ENCODE measurements around the gene SH3PXD2A.
A peak's percentile ranks its signal among the peaks of the same experiment; 100 is the strongest.

SH3PXD2A gene

GRCh38 chr10:103701380-103702222 is 153.8 kb downstream of the SH3PXD2A start:
- CTCF ChIA-PET, result interaction anchor here (2.6 kb wide), 1 partner anchor 11 kb away, joined by 22 read pairs; no protein-coding TSS in a partner anchor
- Histone ChIP-seq H3K27ac (ENCODE audit: insufficient read depth in 1 of 2, low read depth in 1 of 2, low read length in 2 of 2, poor library complexity in 1 of 2, severe bottlenecking in 2 of 2) (no peak overlapping the region), H3K36me3 (ENCODE audit: control insufficient read depth in 4 of 4, insufficient read depth in 4 of 4, low read length in 3 of 4) (no peaks in the 10 kb centered on the region), H3K9me3 (ENCODE audit: control extremely low read depth in 1 of 5, control insufficient read depth in 4 of 5, insufficient read depth in 2 of 5, low read depth in 1 of 5, low read length in 4 of 5) (no peaks in the 10 kb centered on the region), H3K27me3 (replicated peaks in 2 of 5; ENCODE audit: control insufficient read depth in 4 of 5, insufficient read depth in 5 of 5, low read length in 4 of 5) (no peaks in the 10 kb centered on the region), H3K4me3 (ENCODE audit: control insufficient read depth in 1 of 7, extremely low read depth in 1 of 7, insufficient read depth in 4 of 7, low read depth in 2 of 7, low read length in 6 of 7) (no peak overlapping the region), H3K4me1 (ENCODE audit: control extremely low read depth in 1 of 4, control insufficient read depth in 4 of 4, insufficient read depth in 4 of 4, low read length in 3 of 4) (peaks cover 0 to 6% (median 4%) of the 10 kb centered on the region in 4 experiments)
- no peak for DNase-seq
- POLR2A ChIA-PET, result no interaction called here
- 36% methylated on average over 1 of the region's 1 CpG for WGBS (ENCODE audit: insufficient coverage)

DNA sequence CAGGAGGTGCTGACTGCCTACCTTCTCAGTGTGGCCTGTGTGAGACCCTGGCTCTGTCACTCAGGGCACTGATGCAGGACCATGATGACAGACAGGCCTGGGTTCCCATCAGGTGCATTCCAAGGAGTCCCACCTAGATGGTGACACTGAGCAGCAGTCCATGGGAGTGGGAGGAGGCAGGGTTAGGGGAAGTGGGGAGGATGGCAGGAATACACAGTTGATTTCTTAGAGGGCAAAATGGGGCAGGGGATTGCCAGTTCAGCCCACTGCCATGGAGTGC is 155.0 kb downstream of the SH3PXD2A start:
- POLR2A ChIA-PET, result no interaction called here
- Histone ChIP-seq H3K27me3 (replicated peaks in 2 of 5; ENCODE audit: control insufficient read depth in 4 of 5, insufficient read depth in 5 of 5, low read length in 4 of 5) (no peaks in the 10 kb centered on the region), H3K36me3 (ENCODE audit: control insufficient read depth in 4 of 4, insufficient read depth in 4 of 4, low read length in 3 of 4) (no peaks in the 10 kb centered on the region), H3K4me1 (ENCODE audit: control extremely low read depth in 1 of 4, control insufficient read depth in 4 of 4, insufficient read depth in 4 of 4, low read length in 3 of 4) (peaks cover 0 to 15% (median 9%) of the 10 kb centered on the region in 4 experiments), H3K4me3 (ENCODE audit: control insufficient read depth in 1 of 7, extremely low read depth in 1 of 7, insufficient read depth in 4 of 7, low read depth in 2 of 7, low read length in 6 of 7) (no peak overlapping the region), H3K9me3 (ENCODE audit: control extremely low read depth in 1 of 5, control insufficient read depth in 4 of 5, insufficient read depth in 2 of 5, low read depth in 1 of 5, low read length in 4 of 5) (no peaks in the 10 kb centered on the region), H3K27ac (ENCODE audit: insufficient read depth in 1 of 2, low read depth in 1 of 2, low read length in 2 of 2, poor library complexity in 1 of 2, severe bottlenecking in 2 of 2) (no peak overlapping the region)
- CTCF ChIA-PET, result interaction anchor here (0.6 to 2.5 kb wide), 2 partner anchors 12 to 348 kb away, joined by 4 to 6 read pairs; no protein-coding TSS in a partner anchor
- DNase-seq, result no peak

DNA sequence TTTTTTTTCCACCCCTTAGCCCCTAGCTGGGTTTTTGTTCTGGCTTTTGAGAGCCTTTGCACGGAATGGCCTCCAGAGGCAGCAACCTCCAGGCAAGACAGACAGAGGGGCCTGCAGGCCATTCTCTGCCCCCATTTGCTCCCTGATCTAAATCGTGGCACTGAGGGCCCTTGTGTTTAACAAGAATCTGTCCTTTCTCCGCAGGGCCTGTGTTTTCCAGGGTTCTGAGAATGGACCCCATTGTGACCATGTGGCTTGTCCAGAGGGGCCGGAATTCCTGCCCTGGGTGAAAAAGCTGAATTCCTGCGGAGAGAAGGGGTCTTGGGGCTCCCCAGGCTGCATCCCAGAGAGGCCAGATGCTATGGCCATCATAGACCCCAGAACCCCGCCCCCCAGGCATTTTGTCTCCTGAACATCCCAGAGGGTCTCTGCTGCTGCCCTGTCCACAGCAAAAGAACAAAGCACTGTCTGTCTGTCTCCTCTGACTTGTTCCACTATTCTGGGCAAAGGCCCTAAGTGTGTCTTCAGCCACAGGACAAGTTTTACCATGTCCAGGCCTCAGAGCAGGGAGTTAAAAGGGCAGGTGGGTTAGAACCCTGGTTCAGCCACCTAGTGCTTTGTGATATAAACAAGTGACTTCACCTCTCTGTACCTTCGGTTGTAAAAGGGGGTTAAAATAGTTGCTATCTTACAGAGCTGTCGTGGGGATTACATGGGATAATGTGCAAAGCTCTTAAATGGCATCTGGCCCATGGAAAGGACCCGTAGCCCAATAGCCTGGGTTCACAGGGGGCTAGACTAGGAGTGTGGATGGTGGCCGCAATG is 155.6 kb downstream of the SH3PXD2A start:
- no peaks in the 10 kb centered on the region for H3K9me3 ChIP-seq (ENCODE audit: control extremely low read depth in 1 of 5, control insufficient read depth in 4 of 5, insufficient read depth in 2 of 5, low read depth in 1 of 5, low read length in 4 of 5)
- no peak for DNase-seq
- 96% methylated on average over 8 of the region's 10 CpGs for WGBS (ENCODE audit: insufficient coverage)
- peaks cover 0 to 3% (median 0%) of the 10 kb centered on the region in 5 experiments for H3K27me3 ChIP-seq (replicated peaks in 2 of 5; ENCODE audit: control insufficient read depth in 4 of 5, insufficient read depth in 5 of 5, low read length in 4 of 5)
- ChIA-PET POLR2A (no interaction called here), CTCF (interaction anchor here (0.6 to 2.5 kb wide), 4 partner anchors 9 to 349 kb away, joined by 4 to 10 read pairs (median 5); no protein-coding TSS in a partner anchor)
- no peak overlapping the region for H3K4me3 ChIP-seq (ENCODE audit: control insufficient read depth in 1 of 7, extremely low read depth in 1 of 7, insufficient read depth in 4 of 7, low read depth in 2 of 7, low read length in 6 of 7)
- peaks cover 0 to 16% (median 9%) of the 10 kb centered on the region in 4 experiments for H3K4me1 ChIP-seq (ENCODE audit: control extremely low read depth in 1 of 4, control insufficient read depth in 4 of 4, insufficient read depth in 4 of 4, low read length in 3 of 4)
- H3K27ac ChIP-seq (ENCODE audit: insufficient read depth in 1 of 2, low read depth in 1 of 2, low read length in 2 of 2, poor library complexity in 1 of 2, severe bottlenecking in 2 of 2), result no peak overlapping the region
- H3K36me3 ChIP-seq (ENCODE audit: control insufficient read depth in 4 of 4, insufficient read depth in 4 of 4, low read length in 3 of 4), result no peaks in the 10 kb centered on the region

- H3K4me1 ChIP-seq (ENCODE audit: control extremely low read depth in 1 of 4, control insufficient read depth in 4 of 4, insufficient read depth in 4 of 4, low read length in 3 of 4), result peaks cover 0 to 23% (median 15%) of the 10 kb centered on the region in 4 experiments
- no peaks in the 10 kb centered on the region for H3K9me3 ChIP-seq (ENCODE audit: control extremely low read depth in 1 of 5, control insufficient read depth in 4 of 5, insufficient read depth in 2 of 5, low read depth in 1 of 5, low read length in 4 of 5)
- DNase-seq, result no peak
- no peak overlapping the region for H3K27ac ChIP-seq (ENCODE audit: insufficient read depth in 1 of 2, low read depth in 1 of 2, low read length in 2 of 2, poor library complexity in 1 of 2, severe bottlenecking in 2 of 2)
- CTCF ChIA-PET, result interaction anchor here (0.7 to 2.5 kb wide), 5 partner anchors 10 to 133 kb away, joined by 3 to 10 read pairs (median 3); no protein-coding TSS in a partner anchor
- POLR2A ChIA-PET, result no interaction called here
- no peaks in the 10 kb centered on the region for H3K36me3 ChIP-seq (ENCODE audit: control insufficient read depth in 4 of 4, insufficient read depth in 4 of 4, low read length in 3 of 4)
- H3K4me3 ChIP-seq (ENCODE audit: control insufficient read depth in 1 of 7, extremely low read depth in 1 of 7, insufficient read depth in 4 of 7, low read depth in 2 of 7, low read length in 6 of 7), result no peak overlapping the region
- H3K27me3 ChIP-seq (replicated peaks in 2 of 5; ENCODE audit: control insufficient read depth in 4 of 5, insufficient read depth in 5 of 5, low read length in 4 of 5), result peaks cover 0 to 19% (median 6%) of the 10 kb centered on the region in 5 experiments
- WGBS (ENCODE audit: insufficient coverage), result 96% methylated on average over 3 of the region's 4 CpGs
These were observed 157.1 kb downstream of the SH3PXD2A start for GRCh38 chr10:103698266-103698665.

DNA sequence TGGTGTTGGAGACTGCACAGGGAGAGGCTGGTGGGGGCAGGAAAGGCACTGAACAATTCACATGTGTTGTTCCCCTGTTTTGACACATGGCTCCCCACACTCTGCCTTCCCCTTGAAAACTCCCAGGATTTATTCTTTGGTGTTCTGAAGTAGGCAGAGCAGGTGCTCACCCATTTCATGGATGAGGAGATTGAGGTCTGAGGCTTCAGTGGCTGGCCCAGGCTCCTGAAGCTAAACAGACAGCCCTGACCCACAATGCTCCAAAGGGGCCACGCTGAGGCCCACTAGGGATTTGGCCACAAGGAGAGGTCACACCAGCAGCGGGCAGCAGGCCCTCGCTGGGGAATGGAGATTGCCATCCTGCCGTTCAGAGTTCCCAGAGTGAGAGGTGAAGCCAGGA is 157.6 kb downstream of the SH3PXD2A start:
- Histone ChIP-seq H3K36me3 (ENCODE audit: control insufficient read depth in 4 of 4, insufficient read depth in 4 of 4, low read length in 3 of 4) (no peaks in the 10 kb centered on the region), H3K4me1 (ENCODE audit: control extremely low read depth in 1 of 4, control insufficient read depth in 4 of 4, insufficient read depth in 4 of 4, low read length in 3 of 4) (peaks cover 0 to 27% (median 18%) of the 10 kb centered on the region in 4 experiments), H3K4me3 (ENCODE audit: control insufficient read depth in 1 of 7, extremely low read depth in 1 of 7, insufficient read depth in 4 of 7, low read depth in 2 of 7, low read length in 6 of 7) (no peak overlapping the region), H3K27ac (ENCODE audit: insufficient read depth in 1 of 2, low read depth in 1 of 2, low read length in 2 of 2, poor library complexity in 1 of 2, severe bottlenecking in 2 of 2) (no peak overlapping the region), H3K9me3 (ENCODE audit: control extremely low read depth in 1 of 5, control insufficient read depth in 4 of 5, insufficient read depth in 2 of 5, low read depth in 1 of 5, low read length in 4 of 5) (no peaks in the 10 kb centered on the region), H3K27me3 (replicated peaks in 2 of 5; ENCODE audit: control insufficient read depth in 4 of 5, insufficient read depth in 5 of 5, low read length in 4 of 5) (peaks cover 0 to 22% (median 6%) of the 10 kb centered on the region in 5 experiments)
- no peak for DNase-seq
- WGBS (ENCODE audit: insufficient coverage), result 95% methylated on average over 4 of the region's 4 CpGs
- ChIA-PET CTCF (interaction anchor here (0.7 to 2.5 kb wide), 3 partner anchors 10 to 16 kb away, joined by 3 to 10 read pairs (median 3); no protein-coding TSS in a partner anchor), POLR2A (no interaction called here)

DNA sequence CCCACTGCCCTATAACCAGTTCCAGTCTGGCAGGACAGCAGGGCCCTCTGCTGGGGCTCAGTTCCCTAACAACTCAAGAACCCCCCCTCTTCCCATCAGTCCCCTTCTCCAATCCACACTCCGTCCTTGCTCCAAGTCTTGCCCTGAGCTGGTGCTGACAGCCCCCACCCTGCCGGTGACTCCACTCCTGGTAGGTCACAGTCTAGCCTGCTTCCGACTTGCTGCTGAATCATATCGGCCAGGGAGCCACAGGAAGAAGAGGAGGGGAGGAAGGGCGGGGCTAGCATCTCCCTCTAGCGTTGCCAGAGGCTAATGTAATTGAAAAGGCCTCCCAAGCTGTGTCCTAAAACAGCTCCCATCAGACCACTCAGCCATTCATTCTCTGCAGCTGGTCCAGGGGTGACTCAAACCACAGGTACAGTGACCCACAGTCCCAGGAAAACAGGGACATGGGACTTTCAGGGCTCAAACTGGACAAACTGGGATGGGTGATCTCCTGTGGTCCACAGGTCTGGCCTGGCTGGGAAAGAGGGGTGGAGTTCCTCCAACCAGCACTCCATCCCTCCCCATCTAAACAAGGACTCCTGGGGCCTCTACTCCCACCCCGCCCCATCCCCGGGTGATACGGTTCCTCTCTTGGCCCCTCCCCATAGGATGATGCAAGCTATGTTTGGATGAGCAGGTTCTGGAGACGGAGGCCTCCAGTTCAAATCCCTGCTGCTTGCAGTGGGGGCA is 158.8 kb downstream of the SH3PXD2A start:
- H3K9me3 ChIP-seq (ENCODE audit: control extremely low read depth in 1 of 5, control insufficient read depth in 4 of 5, insufficient read depth in 2 of 5, low read depth in 1 of 5, low read length in 4 of 5), result no peaks in the 10 kb centered on the region
- H3K27ac ChIP-seq (ENCODE audit: insufficient read depth in 1 of 2, low read depth in 1 of 2, low read length in 2 of 2, poor library complexity in 1 of 2, severe bottlenecking in 2 of 2), result no peak overlapping the region
- peak; percentile 43 to 74 (median 69) for DNase-seq
- no peak overlapping the region for H3K4me3 ChIP-seq (ENCODE audit: control insufficient read depth in 1 of 7, extremely low read depth in 1 of 7, insufficient read depth in 4 of 7, low read depth in 2 of 7, low read length in 6 of 7)
- H3K27me3 ChIP-seq (replicated peaks in 2 of 5; ENCODE audit: control insufficient read depth in 4 of 5, insufficient read depth in 5 of 5, low read length in 4 of 5), result peaks cover 0 to 33% (median 12%) of the 10 kb centered on the region in 5 experiments
- ChIA-PET CTCF (interaction anchor here (0.7 to 1.1 kb wide), 5 partner anchors 9 to 156 kb away, joined by 3 to 5 read pairs (median 4); no protein-coding TSS in a partner anchor), POLR2A (no interaction called here)
- H3K4me1 ChIP-seq (ENCODE audit: control extremely low read depth in 1 of 4, control insufficient read depth in 4 of 4, insufficient read depth in 4 of 4, low read length in 3 of 4), result peaks cover 0 to 31% (median 28%) of the 10 kb centered on the region in 4 experiments
- no peaks in the 10 kb centered on the region for H3K36me3 ChIP-seq (ENCODE audit: control insufficient read depth in 4 of 4, insufficient read depth in 4 of 4, low read length in 3 of 4)
- 7% methylated on average over 3 of the region's 10 CpGs for whole genome bisulfite sequencing (ENCODE audit: insufficient coverage)

All from common myeloid progenitor, CD34-positive (primary cell).